Superior temporal gyrus (tissue), 1 donor: Measurements from ENCODE around the gene CUL9.
"Not testable (repeated sequence)": the region's sequence is repeated elsewhere in the genome, so short reads cannot be mapped to it uniquely, and the experiment has no call there.

Source experiments
- DNase-seq: peaks from one replicate; pipeline ENCODE4 v3.0.0-alpha.2; 2016; ENCODE audit errors: extremely low spot score

CUL9 gene

DNA sequence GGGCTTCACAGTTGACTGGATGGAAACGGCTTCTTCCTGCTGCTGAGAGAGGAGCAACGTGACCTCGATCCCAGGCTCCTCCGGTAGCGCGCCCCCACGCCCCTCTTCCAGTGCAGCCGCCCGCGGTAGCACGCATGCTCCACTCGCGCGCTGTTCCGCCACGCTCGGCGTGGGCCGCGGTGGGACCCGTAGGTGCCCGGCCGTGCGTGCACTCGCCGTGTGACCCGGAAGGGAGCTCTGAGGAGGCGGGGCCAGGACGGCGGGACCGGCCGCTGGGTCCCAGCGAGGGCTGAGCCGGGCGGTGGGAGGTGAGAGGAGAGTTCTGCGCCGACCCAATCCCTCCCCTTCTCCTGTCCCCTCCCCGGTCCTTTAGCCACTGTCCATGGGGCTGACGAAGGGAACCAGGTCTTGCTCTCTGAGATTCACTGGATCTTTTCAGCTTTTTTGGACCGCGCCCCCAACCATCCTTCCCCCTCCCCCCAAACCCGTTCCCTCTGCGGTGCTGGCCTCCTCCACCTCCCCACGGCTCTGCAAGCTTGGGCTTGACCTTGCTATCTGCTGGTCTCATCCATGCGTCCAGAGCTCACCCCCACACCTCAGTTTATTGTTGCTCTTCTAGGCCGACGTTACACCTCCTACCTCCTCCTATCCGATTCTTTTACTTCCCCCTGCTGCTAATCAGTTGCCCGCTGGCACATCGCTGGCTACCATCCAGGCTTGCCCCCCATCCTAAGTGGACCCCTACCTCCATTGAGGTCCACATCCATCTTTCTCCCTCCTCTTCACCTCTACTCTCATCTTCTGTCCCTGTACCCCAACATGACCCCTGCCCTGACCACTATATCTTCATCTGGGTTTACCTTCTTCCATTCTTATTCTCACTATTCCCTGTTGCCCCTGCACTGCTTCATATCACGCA lies at the start of gene CUL9:
TSS of gene CUL9 (plus strand) at position 255 of the 919 bp plus-strand sequence. CDS start 2,115 bp downstream, outside the sequence.
- peak; percentile 84 for DNase-seq

DNA sequence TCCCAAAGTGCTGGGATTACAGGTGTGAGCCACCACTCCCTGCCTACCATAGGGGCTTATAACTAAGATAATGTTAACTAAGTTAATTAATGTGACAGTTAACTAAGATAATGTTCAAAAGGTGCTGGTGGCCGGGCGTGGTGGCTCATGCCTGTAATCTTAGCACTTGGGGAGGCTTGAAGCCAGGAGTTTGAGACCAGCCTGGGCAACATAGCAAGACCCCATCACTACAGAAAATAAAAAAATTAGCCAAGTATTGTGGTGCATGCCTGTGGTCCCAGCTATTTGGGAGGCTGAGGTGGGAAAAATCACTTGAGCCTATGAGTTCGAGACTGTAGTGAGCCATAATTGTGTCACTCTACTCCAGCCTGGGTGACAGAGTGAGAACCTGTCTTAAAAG lies 43.7 kb upstream of the CUL9 start:
- no peak for DNase-seq

DNA sequence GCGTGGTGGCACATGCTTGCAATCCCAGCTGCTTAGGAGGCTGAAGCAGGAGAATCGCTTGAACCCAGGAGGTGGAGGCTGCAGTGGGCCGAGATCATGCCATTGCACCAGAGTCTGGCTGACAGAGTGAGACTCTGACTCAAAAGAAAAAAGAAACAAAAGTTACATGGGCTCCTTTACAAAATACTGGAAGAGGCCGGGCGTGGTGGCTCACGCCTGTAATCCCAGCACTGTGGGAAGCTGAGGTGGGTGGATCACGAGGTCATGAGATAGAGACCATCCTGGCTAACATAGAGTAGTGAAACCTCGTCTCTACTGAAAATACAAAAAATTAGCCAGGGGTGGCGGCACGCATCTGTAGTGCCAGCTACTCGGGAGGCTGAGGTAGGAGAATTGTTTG lies 42.0 kb upstream of the CUL9 start:
- DNase-seq = not testable (repeated sequence)

DNA sequence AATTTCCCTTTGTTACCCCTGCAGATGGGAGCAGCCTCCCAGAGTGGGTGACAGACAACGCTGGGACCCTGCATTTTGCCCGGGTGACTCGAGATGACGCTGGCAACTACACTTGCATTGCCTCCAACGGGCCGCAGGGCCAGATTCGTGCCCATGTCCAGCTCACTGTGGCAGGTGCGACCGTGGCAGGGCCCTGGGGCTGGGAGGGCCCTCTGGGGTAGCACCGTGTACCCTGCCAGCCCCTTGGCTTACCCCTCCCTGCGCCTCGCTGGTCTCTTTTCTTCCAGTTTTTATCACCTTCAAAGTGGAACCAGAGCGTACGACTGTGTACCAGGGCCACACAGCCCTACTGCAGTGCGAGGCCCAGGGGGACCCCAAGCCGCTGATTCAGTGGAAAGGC lies 40.4 kb upstream of the CUL9 start:
- no peak for DNase-seq

DNA sequence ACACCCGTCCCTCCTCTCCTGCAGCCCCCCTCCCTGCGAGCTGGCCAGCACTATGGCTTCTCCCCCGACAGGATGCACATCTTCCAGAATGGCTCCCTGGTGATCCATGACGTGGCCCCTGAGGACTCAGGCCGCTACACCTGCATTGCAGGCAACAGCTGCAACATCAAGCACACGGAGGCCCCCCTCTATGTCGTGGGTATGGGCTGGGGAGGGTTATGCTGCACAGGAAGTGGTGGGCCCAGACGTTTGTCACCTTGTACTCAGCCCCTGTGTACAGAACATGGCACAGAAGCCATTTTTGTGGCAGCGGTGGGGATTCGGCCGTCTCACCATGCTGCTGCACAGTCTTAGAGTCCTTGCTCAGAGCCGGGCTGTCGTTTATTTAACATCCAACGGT lies 39.9 kb upstream of the CUL9 start:
- no peak for DNase-seq

DNA sequence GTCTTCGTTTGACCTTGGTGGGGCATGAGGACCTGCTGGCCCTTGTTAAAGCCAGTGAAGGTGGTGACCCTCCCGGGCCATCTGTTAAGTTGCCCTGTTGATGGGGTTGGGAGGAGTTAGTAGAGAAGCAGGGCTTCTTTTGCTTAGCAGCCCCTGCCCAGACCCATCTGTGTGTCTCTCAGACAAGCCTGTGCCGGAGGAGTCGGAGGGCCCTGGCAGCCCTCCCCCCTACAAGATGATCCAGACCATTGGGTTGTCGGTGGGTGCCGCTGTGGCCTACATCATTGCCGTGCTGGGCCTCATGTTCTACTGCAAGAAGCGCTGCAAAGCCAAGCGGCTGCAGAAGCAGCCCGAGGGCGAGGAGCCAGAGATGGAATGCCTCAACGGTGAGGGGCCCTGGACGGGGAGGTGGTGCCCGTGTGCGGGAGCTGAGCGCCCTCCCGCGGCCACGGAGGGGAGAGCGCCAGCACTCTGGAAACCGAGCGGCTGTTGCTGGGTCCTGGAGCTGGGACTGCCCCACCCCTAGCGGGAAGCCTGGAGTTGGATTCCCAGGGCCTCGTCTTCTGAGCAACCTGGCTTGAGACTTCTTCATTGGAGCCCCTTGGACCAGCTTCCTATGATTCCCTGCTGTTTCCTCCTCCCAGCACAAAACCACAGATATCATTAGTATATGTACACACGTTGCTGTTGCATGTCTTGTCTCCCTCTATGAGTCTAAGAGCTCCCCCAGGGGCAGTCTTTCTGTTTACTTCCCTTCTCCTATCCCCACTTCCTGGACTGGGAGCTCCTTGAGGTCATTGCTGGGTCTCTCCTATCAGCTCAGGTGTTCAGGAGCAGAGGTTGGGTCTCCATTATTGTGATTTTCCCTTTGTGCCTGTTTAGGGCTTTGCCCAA lies 38.5 kb upstream of the CUL9 start:
- DNase-seq = peak; percentile 83

DNA sequence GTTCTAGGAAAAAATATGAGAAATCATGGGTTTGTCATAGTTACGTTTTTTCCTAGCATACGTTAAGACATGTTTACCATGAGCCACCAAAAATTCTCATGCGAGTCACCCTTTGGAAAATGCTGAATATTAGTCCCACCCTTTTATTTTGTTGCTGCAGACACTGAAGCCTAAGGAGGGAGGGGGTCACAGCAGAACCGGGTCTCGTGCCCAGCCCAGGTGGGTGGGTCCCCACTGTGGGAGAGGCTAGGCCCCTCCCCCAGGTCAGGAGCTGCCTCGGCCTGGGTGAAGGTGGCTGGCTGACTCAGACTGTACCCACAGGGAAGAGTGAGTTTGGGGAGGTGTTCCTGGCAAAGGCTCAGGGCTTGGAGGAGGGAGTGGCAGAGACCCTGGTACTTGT lies 37.1 kb upstream of the CUL9 start:
- DNase-seq = no peak

DNA sequence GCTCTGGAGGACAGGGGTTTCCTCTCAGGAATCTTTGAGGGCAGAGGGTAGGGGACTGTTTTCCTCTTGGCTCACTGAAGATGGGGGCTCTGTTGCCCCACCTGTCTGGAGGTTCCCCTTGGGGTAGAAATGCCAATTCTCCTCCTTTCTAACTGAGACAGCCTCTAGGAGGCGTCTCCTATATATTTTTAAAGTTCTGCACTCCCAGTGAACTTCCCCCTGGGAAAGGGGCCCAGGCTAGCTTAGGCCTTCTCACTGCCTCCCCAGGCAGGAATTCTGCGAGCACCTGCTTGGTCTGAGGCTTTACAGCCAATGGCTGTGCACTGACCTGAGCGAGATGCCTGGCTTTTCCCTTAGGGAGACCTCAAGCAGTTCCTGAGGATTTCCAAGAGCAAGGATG lies 35.7 kb upstream of the CUL9 start:
- no peak for DNase-seq

DNA sequence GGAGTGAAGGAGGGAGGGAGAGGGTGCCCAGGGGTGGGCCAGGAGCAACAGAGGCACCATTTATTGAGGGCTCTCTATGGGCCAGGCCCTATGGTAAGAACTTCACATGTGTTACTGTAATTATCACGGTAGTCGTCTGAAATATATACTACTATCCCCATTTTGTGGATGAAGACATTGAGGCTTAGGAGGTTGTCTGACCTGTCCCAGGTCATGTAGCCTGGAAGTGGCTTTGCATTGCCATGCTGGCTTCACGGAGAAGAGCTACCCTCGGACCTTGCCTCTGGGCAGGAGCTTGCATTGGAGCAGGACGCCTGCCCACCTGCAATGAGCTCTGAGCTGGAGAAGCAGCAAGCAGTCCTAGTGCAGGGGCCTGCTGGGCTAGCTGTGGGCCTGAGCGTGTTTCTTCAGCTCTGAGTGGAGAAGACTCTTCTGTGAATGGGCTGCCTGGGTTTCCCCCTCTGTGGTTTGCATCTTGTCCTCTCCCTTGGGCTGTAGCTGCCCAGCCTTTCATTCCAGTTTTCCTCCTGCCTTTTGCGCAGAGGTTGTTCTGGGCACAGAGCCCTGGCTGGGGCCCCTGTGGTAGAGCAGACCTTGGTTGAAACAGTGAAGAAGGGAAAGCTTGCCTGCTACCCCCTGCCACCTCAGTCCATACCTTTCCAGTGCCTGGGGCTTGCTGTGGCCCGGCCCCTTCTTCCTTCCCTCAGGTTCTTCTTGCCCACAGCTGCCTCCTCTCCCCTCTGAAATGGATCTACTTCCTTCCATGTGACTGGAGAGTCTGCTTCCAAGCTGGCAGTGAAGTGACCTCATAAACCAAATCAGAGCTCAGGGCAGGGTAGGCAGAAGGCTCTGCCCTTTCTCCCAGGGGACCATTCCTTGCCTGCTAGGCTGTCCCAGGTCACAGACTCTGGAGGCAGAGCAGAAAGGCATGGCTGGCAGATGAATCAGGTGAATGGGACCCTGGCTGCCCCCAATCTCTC lies 35.0 kb upstream of the CUL9 start:
- DNase-seq = no peak

DNA sequence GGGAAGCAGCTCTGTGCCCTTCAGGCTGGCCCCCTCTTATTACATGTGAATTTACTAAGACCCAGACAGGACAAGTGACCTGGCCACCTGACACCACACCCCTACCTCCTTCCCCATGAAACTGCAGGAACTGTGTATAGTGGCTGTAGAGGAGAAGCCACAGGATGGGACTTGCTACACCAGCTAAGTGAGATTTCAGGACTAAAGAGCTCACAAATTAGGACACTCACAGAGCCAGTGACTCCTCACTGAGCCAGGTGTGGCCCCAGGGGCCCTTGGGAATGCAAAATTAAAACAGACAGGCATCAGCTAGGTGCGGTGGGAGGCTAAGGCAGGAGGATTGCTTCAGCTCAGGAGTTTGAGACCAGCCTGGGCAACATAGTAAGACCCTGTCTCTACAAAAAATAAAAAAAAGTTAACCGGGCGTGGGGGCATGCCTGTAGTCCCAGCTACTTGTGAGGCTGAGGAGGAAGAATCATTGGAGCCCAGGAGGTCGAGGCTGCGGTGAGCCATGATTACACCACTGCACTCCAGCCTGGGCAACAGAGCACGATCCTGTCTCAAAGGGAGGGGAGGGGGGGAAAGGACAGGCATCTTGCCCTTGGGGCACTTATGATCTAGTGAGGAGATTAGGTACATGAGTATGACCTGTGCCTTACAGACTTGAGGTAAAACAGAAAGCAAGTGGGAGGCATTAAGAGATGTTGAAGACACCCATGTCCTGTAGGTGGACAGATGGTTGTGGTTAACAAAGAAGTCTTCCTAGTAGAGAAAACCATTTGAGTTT lies 34.1 kb upstream of the CUL9 start:
- no peak for DNase-seq

DNA sequence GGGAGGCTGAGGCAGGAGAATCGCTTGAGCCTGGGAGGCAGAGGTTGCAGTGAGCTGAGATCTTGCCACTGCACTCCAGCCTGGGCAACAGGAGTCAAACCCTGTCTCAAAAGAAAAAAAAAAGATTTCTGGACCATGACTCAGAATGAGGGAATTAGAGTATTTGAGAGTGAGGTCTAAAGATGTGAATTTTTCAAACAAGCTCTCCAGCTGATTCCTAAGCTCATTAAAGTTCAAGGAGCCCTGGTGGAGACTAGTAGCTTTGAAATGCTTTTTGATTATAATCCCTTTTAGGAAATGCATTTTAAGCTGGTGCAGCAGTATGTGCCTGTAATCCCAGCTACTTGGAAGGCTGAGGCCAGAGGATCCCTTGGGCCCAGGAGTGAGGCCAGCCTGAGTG lies 32.7 kb upstream of the CUL9 start:
- no peak for DNase-seq

DNA sequence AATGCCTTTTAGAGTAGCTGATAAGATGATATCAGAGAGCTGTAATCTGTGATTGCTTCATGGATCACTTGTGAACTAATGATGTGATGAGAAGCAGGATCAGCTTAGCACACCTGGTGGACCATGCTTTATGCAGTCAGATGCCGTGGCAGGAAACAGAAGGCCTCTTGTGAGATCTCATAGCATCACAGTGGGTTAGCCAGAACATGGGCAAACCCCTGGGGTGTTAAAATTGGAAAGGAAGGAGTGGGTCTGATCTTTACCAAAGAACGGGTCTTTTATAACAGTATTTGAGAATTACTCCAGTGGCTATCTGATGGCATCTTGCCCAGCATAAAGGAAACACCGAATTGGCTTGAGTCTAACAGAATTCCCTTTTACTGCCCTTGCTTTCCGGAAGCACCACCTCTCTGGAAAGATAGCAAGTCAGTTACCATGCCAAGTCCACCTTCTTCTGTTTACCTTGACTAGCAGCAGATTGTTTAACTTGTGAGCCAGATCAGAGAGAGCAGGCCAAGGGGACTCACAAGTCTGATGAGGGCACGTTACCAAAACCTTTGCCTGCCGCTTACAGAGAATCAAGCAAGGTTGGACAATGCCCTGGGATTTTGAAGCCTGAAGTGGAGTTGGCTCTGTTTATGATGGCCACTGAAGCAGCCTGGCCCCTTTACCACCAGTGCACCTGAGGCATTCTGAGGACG lies 31.8 kb upstream of the CUL9 start:
- DNase-seq = no peak

DNA sequence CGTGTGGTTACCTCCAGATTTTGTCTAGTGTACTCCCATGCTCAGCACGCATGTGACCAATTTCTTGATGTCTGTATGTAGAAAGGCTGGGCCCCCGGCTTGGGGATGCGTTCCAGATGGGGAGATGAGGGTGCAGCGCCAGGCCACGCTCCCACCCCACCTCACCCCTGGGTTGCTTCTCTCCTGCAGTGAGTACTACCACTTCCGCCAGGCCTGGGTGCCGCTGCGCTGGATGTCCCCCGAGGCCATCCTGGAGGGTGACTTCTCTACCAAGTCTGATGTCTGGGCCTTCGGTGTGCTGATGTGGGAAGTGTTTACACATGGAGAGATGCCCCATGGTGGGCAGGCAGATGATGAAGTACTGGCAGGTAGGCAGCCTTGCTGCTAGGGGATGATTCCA lies 22.4 kb upstream of the CUL9 start:
- no peak for DNase-seq

DNA sequence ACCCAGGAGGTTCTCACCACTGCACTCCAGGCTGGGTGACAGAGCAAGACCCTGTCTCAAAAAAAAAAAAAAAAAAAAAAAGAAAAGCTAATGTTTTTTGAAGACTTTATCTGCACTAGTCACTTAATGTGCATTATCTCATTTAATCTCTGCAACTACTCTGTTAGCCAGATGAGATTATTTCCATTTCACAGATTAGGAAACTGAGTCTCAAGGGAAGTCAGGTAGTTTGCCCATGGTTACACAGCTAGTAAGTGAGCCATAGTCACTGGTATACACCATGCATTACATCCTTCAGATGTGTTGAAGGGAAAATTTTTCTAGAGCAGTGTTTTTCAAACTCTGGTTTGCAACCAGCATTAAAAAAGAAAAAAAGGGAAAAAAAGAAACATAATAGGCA lies 18.1 kb upstream of the CUL9 start:
- no peak for DNase-seq

DNA sequence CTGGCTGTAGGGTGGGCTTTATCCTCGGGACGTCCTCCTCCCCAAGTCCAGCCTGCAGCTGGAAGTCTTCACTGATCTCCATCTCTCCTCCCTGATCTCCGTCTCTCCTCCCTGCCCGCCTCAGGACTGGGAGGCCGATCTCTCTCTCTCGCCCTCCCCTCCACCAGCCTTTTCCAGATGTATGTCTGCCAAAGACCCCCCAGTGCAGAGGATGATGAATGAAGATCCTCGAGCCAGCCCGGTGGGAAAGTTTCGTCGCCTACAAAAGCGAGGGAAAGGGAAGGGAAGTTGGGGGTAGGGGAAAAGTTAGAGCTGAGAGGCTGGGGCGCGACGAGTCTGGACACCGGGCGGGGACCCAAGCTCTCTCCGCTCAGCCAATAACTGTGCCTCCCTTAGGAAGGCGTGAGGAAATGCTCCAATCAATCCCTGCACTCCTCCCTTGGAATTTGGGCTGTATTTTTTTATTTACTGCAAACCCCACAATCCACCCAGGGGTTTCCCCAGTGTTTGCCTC lies 11.5 kb upstream of the CUL9 start:
- no peak for DNase-seq

DNA sequence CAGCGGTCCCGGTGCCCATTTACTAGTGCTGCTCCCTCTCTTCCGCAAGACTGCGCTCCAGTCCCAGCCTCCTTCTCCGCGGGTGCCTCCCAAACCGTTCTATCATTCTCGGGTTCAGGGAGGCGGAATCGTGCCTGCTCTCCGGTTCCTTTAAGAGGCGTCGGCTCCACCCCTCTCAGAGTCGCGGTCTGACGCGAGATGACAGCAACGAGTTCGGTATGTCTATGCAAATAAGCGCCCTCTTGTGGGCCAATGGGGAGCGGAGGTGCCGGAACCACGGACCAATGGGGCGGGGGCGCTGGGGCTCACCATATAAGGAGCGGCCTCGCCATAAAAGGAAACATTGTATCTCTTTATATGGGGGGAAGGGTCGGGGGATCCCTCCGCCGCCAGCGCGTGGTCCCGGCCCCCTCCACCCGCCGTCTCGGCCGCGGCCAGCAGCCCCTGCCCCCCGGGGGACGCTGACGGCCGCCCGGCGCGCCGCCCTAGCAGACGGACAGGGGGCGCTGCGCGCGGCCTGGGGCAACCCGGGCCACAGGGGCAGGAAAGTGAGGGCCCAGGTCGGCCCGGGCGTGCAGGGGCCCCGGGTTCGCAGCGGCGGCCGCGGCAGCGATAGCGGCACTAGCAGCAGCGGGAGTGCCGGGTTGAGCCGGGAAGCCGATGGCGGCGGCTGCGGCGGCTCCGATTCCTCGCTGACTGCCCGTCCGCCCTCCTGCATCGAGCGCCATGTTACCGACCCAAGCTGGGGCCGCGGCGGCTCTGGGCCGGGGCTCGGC lies 10.9 kb upstream of the CUL9 start, which contains the start of gene SRF:
TSS of gene SRF (plus strand) at position 339 of the 776 bp plus-strand sequence. CDS start at position 727, 388 bp downstream.
- DNase-seq = peak; percentile 100

DNA sequence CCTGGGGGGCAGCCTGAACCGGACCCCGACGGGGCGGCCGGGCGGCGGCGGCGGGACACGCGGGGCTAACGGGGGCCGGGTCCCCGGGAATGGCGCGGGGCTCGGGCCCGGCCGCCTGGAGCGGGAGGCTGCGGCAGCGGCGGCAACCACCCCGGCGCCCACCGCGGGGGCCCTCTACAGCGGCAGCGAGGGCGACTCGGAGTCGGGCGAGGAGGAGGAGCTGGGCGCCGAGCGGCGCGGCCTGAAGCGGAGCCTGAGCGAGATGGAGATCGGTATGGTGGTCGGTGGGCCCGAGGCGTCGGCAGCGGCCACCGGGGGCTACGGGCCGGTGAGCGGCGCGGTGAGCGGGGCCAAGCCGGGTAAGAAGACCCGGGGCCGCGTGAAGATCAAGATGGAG lies 10.3 kb upstream of the CUL9 start:
- DNase-seq = no peak

DNA sequence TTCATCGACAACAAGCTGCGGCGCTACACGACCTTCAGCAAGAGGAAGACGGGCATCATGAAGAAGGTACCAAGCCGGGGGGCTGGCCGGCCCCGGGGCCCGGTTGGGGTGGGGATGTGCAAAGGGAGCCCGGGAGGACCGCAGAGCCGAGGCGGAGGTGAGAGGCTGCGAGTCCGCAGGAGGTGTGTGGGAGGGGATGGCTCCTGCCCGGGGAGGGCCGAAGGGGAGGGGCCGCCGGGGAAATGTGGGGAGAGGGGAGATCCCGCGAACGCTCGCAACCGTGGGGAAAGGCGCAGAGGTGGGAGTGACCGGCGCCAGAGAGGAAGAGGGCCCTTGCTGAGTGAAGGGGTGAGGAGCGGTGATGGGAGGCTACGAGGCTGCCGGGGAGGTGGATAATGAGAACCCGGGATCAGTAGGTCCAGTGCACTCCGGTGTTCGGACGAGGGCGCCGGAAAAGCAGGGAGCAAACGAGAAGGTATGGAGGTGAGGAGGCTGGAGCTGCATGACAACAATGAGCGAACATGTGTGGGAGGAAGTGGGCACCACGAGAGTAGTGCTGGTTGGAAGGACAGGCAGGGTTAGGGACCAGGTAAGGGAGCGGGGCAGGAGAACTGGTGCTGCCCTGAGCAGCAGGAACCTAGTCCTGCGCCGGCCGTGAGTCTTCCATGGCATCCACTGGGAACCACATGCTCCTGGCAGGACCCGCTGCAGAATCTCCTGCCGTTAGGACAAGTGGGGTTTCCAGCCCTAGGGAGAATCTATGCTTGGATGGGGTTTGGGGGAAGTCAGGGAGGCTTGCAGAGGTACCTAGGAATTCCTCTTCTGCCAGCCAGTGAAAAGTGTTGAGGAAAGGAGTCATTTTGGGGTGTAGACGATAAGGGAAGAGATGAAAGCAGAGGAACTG lies 9.6 kb upstream of the CUL9 start:
- no peak for DNase-seq
